GM21381 (cell line): Measurements from ENCODE around the gene SESN1.

ENCODE experiments used
- ATAC-seq: cut with Tn5 transposase; IDR thresholded peaks from one replicate; pipeline ENCODE4 v1.9.1; 2021; ENCODE audit warnings: mild to moderate bottlenecking, moderate library complexity; ENCODE audit not compliant: unreplicated experiment

The SESN1 gene

DNA sequence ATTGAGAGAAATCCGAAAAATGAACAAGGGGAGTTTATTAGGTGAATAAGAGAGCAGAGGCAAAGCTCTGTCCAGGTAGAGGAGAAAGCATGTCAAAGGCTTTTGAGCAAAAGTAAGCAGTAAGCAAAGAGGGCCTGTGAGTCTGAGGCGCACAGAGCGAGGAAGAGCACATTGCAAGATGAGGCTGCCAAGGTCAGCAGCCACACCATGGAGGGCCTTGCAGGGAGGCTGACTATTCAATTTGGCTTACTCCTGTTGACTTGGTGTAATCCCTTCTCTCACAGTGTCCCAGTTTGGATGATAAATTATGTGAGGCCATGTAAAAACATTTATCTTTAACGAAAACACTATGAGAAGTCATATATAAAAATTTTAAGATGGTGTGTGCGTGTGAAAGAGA is 32.4 kb downstream of the SESN1 start:
- no peak for ATAC-seq

DNA sequence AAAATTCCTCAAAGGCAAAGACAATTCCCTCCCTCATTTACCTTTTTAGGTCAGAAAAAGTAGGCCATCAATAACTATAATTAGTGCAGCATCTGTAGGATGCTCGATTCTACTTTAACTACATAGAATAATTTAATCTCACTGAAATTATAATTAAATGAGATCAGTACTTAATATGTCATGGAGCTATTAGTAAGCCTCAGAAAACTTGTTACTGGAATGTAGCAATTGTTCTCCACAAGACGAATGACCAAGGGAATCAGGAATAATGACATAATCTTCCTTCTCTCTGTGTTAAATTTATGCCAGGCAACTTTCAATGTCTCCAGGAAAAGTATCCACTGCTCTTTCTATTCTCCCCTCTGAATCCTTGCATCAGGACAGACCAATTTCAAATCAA is 34.1 kb downstream of the SESN1 start:
- ATAC-seq = no peak

DNA sequence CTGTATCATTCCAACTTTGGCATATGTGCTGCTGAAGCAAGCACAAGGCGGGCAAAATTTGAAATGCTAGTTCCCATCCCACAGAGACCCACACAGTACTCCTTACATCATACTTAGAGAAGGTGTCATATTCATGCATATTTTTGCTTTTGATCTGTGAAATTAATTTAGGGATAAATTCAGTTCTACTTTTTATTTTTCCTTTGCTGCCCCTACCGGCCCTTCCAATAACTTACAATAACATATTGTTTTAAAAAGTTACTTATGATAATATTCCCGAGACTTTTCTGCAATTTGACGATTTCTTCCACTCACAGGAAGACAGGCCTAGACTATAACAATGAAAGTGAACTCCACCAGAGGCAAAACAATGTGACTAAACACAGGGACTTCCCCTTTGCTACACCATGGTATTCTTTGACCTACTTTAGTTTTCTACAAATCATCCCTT is 35.0 kb downstream of the SESN1 start:
- ATAC-seq = no peak

DNA sequence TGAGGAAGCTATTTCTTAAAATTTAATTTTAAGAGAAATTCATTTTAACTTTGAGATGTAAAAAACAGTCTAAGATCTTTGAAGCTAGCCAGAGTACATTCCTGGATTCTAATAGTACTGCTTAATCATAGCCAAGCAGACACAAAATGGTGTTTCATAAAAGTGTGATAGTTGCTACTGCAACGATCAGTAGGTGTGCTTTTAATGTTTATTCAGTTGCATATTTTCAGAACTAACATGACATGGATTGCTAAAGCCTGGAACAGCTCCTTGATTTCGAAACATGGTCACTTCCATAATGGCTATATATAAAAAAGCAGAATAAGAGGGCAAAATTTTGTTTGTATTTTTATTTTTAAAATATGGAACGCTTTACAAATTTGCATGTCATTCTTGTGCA is 35.5 kb downstream of the SESN1 start:
- ATAC-seq = no peak

DNA sequence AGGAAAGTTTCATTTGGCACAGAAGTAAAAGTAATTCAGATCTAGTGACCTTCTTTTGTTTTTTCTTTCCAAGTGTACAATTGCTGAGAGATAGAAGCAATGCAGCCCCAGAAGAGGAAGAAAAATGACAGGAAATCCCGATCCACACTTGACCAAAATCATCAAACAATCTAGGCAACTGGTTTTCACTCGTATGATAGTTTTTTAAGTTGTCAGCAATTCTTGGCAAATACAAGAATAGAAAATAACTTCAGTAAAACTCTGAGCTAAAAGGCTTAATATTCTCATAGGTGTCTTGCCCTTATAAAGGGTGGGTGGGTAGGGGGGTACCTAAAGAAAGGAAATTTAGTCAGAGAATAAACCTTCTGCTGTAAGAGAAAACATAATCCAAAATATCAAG is 36.0 kb downstream of the SESN1 start:
- ATAC-seq = no peak

DNA sequence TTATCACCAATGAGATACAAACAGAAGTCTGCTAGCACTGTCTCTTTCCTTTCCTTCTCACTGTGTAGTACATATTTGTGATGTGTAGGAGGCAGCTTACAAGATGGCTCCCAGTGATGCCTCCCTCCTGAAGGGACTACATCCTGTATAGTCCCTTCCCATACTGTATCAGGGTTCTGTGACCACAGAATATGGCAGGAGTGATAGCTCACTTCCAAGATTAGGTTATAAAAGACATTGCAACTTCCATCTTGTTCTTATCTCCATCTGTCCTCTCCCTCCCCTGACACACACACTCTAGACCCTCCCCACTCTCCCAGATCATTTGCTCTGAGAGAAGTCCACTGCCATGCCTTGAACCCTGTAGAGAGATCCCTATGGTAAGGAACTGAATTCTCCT is 38.0 kb downstream of the SESN1 start:
- ATAC-seq = no peak

DNA sequence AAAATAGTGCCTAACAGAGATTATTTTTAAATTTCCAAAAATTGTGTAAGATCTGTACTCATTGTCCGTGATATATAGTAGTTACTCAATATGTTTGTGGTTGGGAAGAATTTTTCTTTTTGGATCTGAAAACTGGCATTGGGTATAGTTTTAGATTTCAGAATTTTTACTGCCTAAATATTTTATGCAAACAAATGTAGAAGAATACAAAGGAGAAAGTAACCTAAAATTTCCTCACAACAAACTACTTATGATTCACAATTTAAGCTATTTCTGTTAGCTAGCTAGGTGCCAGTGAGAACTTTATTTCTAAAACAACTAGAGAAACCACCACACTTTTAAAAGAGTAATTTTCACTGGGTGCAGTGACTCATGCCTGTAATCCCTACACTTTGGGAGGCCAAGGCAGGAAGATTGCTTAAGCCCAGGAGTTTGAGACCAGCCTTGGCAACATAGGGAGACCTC is 38.8 kb downstream of the SESN1 start:
- ATAC-seq = no peak

DNA sequence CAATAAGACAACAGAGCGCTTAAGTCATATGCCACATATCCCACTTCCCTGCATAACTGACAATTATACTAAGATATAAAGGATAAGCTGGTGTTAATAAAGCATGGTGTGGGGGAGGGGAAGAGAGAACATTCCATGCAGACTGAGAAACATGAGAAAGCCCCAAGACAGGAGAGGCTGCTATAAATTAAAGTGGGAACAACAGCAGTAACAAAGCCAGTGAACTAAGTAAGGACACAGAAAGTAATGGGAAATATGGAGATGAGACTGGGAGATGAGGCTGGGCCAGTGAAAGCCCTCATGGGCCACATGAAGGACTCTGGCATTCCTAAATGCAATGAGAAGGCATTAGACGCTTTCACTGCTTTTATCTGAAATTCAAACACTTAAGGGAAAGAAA is 41.3 kb downstream of the SESN1 start:
- no peak for ATAC-seq

DNA sequence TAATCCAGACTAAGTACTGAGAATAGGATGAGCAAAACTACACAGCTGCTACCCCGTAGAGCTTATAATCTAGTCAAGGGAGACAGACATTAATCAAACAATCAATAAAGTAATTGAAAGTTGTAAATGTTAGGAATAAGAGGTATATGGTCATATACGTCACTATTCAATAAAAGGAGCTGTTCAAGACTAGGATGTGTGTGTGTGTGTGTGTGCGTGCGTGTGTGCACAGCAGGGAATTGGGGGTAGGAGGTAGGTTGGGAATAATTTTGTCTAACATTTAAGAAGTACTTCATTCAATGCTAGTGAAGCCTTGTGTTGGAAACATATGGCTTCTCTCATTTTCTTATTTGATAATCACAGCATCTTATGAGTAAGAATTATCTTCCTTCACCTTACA is 41.8 kb downstream of the SESN1 start:
- no peak for ATAC-seq

DNA sequence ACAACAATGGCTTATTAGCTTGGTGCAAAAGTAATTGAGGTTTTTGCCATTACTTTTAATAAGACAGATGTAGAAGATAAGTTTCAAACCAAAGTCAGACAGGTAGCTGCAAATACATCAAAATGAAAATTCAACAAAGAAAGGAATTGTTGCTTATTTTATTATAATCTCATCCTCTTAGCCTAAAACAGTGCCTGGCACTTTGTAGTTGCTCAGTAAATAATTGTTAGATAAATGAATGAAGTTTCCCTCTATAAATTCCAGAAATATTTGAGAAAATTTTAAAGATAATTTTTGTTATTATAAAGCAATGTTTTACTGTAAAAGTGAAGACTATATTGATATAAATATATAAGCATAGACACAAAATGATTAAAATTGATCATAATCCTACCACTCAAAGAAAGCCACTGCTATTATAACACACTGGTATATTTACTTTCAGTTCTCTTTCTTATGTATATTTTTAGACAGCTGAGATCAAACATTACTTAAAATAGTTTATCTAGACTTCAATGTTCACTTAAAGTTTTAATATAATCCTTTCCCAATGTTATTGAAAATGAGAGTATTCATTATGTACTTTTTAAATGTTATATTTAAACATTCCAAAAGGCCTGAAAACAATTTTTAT is 42.5 kb downstream of the SESN1 start:
- no peak for ATAC-seq

DNA sequence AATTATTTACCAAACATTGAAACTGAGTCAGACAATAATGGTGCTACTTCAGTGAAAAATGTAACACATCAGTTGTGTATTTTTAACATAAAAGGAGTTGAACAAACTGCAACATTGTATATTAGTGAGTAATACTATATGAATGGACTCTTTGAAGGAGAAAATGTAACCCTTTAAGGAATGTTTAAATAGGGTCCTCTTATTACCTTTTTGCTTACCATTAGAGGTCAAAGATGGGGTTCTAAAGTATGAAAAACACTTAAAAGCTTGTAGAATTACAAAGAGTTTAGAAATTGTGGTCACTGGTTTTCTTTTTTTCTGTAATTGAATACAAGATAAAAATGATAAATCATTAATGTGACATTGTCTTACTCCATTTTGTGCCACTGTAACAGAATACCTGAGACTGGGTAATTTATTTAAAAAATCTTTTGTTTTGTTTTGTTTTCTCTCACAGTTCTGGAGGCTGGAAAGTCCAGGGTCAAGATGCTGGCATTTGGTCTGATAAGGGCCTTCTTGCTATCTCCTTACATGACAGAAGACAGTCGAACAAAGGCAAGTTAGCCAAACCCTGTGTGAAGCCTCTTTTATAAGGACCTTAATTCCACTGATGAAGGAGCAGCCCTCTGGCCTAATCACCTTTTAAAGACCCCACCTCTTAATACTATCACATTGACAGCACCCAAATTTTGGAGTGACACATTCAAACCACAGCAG is 43.2 kb downstream of the SESN1 start:
- ATAC-seq = no peak

DNA sequence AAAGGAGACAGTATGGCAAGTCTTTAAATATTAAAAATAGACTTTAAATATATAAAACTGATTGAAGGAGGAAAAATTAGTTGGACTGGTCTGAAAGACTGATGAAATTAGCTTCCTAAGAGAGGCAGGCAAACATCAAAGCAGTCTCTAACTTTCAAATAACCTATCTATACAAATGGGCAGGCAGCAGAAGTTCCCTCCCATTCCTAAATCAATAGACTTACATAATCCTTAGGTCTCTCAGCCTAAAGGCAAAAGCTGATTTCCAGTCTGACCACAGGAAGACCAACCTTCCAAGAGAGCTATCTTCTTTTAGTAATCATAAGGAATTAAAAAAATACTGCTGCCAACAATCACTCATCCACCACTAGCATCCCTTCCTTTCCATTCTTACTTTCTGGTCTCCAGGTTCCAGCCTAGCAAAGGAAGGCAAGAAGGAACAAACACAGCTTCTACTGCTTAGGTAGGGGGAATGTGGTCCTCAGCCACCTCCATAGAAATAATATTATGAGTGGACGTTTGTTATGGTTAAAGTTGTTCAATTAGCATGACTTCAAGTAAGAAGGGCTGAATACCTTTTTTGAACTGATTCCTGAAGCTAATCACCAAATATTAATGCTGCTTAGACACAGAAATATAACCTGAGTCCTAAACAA is 44.1 kb downstream of the SESN1 start:
- ATAC-seq = no peak

DNA sequence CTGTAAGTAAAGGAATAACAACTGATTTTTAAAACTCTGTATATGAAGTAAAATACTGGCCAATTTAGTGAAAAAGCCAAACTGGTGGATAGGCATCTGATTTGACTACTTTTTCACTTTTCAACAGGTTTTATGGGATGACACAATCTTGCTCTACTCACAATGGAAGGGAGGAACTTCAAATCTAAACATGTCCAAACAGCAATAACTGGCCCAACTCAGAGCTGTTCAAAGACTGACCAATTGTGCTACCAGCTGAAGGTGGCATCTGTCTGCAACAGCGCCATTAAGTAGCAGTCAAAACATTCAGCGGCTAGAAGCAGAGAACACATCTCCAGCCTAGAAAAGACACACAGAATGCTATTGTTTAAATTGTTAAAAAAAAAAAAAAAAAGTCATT is 44.6 kb downstream of the SESN1 start:
- ATAC-seq = no peak

DNA sequence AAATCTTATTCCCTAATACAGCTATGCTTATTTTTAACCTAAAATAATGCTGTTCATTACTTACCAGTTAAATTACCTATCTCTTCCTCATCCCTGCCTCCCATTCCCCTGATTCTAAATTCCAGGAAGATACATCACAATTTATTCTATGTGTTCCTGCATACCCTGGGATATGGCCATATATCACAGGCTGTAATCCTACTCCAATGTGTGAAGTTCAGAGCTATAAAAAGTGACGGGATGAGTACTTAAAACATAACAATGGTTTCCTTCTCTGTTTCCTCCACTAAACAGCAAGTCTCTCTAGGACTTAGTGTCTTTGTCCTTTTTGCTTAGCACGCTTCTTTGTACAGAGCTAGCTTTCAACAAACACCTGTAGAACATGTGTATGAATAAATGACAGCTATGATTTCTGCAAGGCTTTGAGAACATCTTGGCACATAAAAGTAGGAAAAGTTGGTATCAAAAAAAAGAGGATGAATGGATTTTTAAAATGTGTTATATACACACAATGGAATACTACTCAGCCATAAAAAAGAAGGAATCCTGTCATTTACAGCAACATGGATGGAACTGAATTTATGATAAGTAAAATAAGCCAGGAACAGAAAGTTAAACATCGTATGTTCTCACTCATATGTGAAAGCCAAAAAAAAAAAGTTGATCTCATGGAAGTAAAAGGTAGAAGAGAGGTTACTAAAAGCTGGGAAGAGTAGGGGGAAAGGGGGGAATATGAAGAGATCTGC is 45.8 kb downstream of the SESN1 start:
- ATAC-seq = no peak

DNA sequence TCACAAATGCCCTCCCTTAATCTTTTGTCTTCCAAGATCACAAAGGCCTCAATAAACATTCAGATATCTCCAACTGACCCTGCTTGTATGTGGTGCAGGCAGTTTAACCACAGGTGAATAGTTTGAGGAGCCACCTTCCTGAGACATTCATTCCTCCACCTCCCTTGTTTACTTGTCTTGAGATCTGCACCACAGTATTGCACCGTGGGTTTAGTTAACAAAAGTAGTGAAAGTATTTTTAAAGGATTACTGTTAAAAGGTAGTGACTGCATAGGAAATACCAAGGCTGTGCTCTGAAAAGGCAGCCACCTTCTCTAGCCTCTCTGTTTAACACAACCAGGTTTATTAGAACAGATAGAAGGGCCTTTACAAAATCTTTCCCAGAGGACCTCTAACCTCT is 46.5 kb downstream of the SESN1 start:
- no peak for ATAC-seq

DNA sequence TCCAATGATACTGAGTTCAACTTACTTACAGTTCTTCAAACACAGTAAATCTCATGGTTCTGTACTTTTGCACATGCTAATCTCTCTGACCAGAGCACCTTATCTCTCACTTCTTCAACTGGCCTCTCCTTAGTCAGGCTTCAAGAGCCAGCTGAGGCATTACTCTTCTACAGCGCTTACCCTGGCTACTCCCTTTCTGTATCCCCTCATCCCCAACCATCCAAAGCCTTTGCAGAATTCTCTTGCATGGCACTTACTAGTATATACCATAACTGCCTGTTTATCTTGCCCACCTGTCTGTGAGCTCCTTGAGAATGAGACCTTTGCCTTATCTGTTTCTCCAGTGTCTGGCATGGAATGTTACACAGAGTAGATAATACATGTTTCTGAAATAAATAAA is 49.2 kb downstream of the SESN1 start:
- no peak for ATAC-seq

DNA sequence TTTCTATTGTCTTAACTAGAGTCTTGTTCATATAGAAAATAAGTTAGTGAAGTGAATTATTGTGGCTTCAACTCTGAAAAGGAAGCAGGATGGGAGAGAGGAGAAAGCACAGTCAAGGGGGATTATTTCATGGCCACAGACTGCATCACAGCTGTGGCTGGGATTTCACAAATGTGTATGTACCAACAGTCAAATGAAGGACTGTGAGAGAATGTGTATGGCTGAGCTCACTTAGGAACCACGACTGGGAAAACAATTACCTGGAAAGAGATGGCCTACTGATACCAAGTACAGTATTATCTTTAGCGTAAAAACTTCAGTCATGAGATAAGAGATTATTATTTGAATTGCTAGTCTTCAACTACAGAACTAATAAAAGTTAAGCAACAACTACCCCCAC is 54.9 kb downstream of the SESN1 start:
- no peak for ATAC-seq

DNA sequence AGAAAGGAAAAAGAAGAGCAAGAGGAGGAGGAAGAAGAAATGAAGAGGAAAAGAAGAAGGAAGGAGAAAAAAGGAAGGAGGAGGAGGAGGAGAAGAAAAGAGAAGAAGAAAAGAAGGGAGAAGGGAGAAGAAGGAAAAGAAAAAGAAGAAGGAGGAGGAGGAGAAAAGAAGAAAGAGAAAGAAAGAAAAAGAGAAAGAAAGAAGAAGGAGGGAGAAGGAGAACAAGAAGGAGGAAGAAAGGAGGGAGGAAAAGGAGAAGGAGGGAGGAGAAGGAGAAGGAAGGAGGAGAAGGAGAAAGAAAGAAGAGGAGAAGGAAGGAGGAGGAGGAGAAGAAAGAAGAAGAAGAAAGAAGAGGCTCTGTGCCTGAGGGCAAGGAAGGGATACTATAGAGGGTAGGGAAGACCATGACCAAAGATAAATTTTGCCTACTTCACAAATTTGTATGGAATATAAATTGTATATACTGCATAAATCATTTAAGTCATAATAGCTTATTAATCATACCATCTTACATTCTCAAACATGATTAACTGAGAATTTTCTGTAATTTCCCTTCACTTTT is 55.7 kb downstream of the SESN1 start:
- ATAC-seq = no peak

DNA sequence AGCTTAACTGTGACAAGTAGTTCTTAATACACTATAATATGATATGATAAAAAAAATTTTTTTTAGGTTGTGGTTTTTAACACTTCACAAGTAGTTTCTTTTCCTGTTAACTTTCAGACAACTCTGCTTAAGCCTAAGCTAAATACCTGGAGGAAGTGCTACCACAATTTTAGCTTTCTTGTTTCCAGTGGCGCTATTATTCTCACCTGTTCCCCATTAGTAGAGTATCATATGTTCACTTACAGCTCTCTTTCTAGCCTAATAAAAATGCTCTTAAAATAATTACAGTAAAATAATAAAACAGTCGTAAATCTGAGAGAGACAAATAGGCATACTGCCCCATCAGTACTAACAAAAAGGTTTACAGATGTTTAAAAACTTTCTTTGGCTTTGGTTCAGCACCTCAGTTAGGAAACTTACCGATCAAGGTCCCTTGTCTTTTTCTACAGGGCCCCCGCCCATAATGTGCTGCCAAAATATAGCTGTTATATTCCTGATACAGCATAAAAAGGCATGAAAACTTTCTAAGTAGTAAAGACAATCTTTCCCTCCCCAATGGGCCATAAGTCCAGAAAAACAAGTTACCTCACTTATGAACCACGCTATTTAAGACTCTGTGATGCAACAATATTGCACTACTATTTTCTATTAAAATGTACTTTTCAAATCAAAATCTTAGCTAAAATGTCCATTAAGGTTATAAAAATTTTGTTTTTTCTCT is 57.9 kb downstream of the SESN1 start:
- ATAC-seq = no peak

DNA sequence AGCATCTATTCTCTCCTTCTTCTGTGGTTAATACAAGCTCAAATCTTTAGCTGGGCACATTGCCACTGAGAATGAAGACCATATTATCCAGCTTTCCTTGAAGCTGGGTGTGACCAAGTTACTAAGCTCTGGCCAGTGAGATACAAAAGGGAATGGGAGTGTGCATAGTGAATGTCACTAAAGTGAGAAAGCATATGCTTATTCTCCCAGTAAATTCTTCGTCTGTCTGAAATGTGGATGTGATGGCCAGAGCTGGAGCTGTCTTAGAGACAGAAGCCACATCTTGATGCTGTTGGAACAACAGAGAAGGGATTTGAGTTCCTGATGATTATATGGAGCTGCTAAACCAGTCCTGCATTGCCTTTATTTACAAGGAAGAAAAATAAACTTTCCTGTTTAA is 60.1 kb downstream of the SESN1 start:
- no peak for ATAC-seq

DNA sequence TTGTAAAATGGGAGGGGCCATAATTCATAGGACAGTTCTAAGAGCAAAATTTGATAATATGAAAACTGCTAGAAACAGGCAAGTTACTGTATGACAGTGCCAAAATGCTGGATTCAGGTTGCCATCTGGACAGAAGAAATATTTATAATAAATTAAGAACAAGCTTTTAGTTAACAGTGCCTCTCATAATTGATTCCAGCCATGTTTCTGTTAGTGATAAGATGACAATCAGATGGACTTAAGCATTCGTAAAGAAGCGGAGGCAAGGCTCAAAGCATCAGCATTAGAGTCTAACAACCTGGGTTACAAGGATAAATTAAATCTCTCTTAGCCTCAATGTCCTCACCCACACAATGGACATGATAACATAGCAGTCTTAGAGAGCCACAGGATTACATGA is 61.0 kb downstream of the SESN1 start:
- ATAC-seq = no peak
